ENCODE measurements around the gene TSPOAP1. TPM values are rescaled to one million over a fixed set of nuclear protein-coding genes. Genes with fewer than 3 reads are reported as not detected.

TSPOAP1 gene
- total RNA-seq, 3 donors from 2014 or later, result 2.6 to 42.1 (median 26.9) TPM

GRCh38 chr17:58284613-58285421 lies 43.8 kb downstream of the TSPOAP1 start:
- H3K4me1 ChIP-seq, result no peaks in the 10 kb centered on the region
- H3K9me3 ChIP-seq, result no peaks in the 10 kb centered on the region
- DNase-seq (ENCODE audit: low spot score in 2 of 2), result peak in 1 of 2 donors; percentile 3
- H3K36me3 ChIP-seq, result no peaks in the 10 kb centered on the region
- H3K4me3 ChIP-seq, result no peak overlapping the region
- TF ChIP-seq CTCF (IDR thresholded peaks at IDR 0.05) (no peak), POLR2AphosphoS5 (IDR thresholded peaks at IDR 0.05) (no peak), POLR2A (IDR thresholded peaks at IDR 0.05) (no peak)
- intact Hi-C loops (cut with DNase I; ENCODE audit: low total_unique reads), result no loop called here
- no peak overlapping the region for H3K27ac ChIP-seq
- peaks cover 0 to 15% of the 10 kb centered on the region in 2 donors for H3K27me3 ChIP-seq

GRCh38 chr17:58283674-58284612 lies 44.7 kb downstream of the TSPOAP1 start:
- Histone ChIP-seq H3K27ac (no peak overlapping the region), H3K9me3 (no peaks in the 10 kb centered on the region), H3K4me1 (peaks cover 0 to 3% of the 10 kb centered on the region in 2 donors), H3K4me3 (no peak overlapping the region), H3K36me3 (no peaks in the 10 kb centered on the region), H3K27me3 (peaks cover 0 to 15% of the 10 kb centered on the region in 2 donors)
- DNase-seq (ENCODE audit: low spot score in 2 of 2), result peak in 1 of 2 donors; percentile 7
- TF ChIP-seq CTCF (IDR thresholded peaks at IDR 0.05) (no peak), POLR2AphosphoS5 (IDR thresholded peaks at IDR 0.05) (no peak), POLR2A (IDR thresholded peaks at IDR 0.05) (no peak)
- intact Hi-C loops (cut with DNase I; ENCODE audit: low total_unique reads), result no loop called here

GRCh38 chr17:58282442-58282841 lies 46.2 kb downstream of the TSPOAP1 start:
- TF ChIP-seq CTCF (IDR thresholded peaks at IDR 0.05) (no peak), POLR2AphosphoS5 (IDR thresholded peaks at IDR 0.05) (no peak), POLR2A (IDR thresholded peaks at IDR 0.05) (no peak)
- H3K4me3 ChIP-seq, result no peak overlapping the region
- H3K27ac ChIP-seq, result no peak overlapping the region
- H3K9me3 ChIP-seq, result no peaks in the 10 kb centered on the region
- peaks cover 0 to 6% of the 10 kb centered on the region in 2 donors for H3K4me1 ChIP-seq
- no peaks in the 10 kb centered on the region for H3K36me3 ChIP-seq
- DNase-seq (ENCODE audit: low spot score in 2 of 2), result no peak
- intact Hi-C loops (cut with DNase I; ENCODE audit: low total_unique reads), result no loop called here
- H3K27me3 ChIP-seq, result peaks cover 0 to 10% of the 10 kb centered on the region in 2 donors

- no peak overlapping the region for H3K4me3 ChIP-seq
- TF ChIP-seq POLR2A (IDR thresholded peaks at IDR 0.05) (no peak), CTCF (IDR thresholded peaks at IDR 0.05) (no peak), POLR2AphosphoS5 (IDR thresholded peaks at IDR 0.05) (no peak)
- H3K36me3 ChIP-seq, result no peaks in the 10 kb centered on the region
- DNase-seq (ENCODE audit: low spot score in 2 of 2), result no peak
- intact Hi-C loops (cut with DNase I; ENCODE audit: low total_unique reads), result no loop called here
- peaks cover 0 to 6% of the 10 kb centered on the region in 2 donors for H3K4me1 ChIP-seq
- H3K27me3 ChIP-seq, result peaks cover 0 to 10% of the 10 kb centered on the region in 2 donors
- no peak overlapping the region for H3K27ac ChIP-seq
- no peaks in the 10 kb centered on the region for H3K9me3 ChIP-seq
These were observed 47.0 kb downstream of the TSPOAP1 start for GRCh38 chr17:58281511-58282011.
